H1 (cell line): Measurements from ENCODE around the gene MAD2L1BP. TPM values are rescaled to one million over a fixed set of nuclear protein-coding genes. Genes with fewer than 3 reads are reported as not detected.

ENCODE experiments used
- CTCF ChIA-PET: fragments of 300-600 bp; sonication (Branson Sonifier 250); formaldehyde crosslinking; loops from one replicate; lab custom pipeline; 2021; ENCODE audit not compliant: partially characterized antibody; lab: Charles Lee
- POLR2A ChIA-PET: fragments of 300-600 bp; sonication (Branson Sonifier 250); formaldehyde crosslinking; loops from one replicate; lab custom pipeline; 2021; ENCODE audit warnings: inconsistent platforms; ENCODE audit not compliant: partially characterized antibody; lab: Charles Lee
- DNase-seq, 2 experiments: peaks; one replicate each; pipeline versions ENCODE4 v3.0.0 to v3.0.0-alpha.2; 2010 to 2022; ENCODE audit warnings: low spot score in 2 of 2, low read depth in 1 of 2, mixed read lengths in 1 of 2
- FAIRE-seq: peaks from 2 replicates; lab custom pipeline; 2011; peaks lifted over from hg19 to GRCh38; lab: Jason Lieb, UNC
- H2AFZ ChIP-seq: 2 replicates; pipeline ENCODE4 v1.8.1; 2012; ENCODE audit warnings: low read length, inconsistent platforms
- H2AK5ac ChIP-seq: 2 replicates; pipeline ENCODE4 v1.6.1; 2013; ENCODE audit warnings: low read depth, low read length
- H2BK120ac ChIP-seq: replicated peaks from 2 replicates; pipeline ENCODE3; 2013; ENCODE audit warnings: low read depth, low read length, inconsistent platforms
- H2BK12ac ChIP-seq: 2 replicates; pipeline ENCODE4 v1.6.1; 2013; ENCODE audit warnings: low read depth, low read length
- H2BK15ac ChIP-seq: 2 replicates; pipeline ENCODE4 v1.6.1; 2013; ENCODE audit warnings: low read length
- H2BK20ac ChIP-seq: 2 replicates; pipeline ENCODE4 v1.6.1; 2013; ENCODE audit warnings: low read length
- H2BK5ac ChIP-seq: 2 replicates; pipeline ENCODE4 v1.6.1; 2013; ENCODE audit warnings: low read depth, low read length
- H3K14ac ChIP-seq: 2 replicates; pipeline ENCODE4 v1.6.1; 2013; ENCODE audit warnings: inconsistent platforms; ENCODE audit not compliant: insufficient read length
- H3K18ac ChIP-seq: 2 replicates; pipeline ENCODE4 v1.6.1; 2013; ENCODE audit warnings: low read length; ENCODE audit errors: extremely low read depth
- H3K23ac ChIP-seq: 2 replicates; pipeline ENCODE4 v1.6.1; 2013; ENCODE audit warnings: inconsistent platforms; ENCODE audit not compliant: insufficient read length
- H3K23me2 ChIP-seq: 2 replicates; pipeline ENCODE4 v1.6.1; 2013; ENCODE audit warnings: low read depth, low read length
- H3K27ac ChIP-seq: 2 replicates; pipeline ENCODE4 v1.6.1; 2011; ENCODE audit warnings: low read depth, low read length, inconsistent platforms
- H3K27me3 ChIP-seq, 4 experiments: replicated peaks in 1 of 4; 1 replicate in 1 of 4; 2 replicates in 3 of 4; pipeline versions ENCODE4 v1.6.1 to v1.8.1; 2011 to 2013; ENCODE audit warnings: low read length in 3 of 4, mild to moderate bottlenecking in 3 of 4, inconsistent platforms in 2 of 4, mixed read lengths in 2 of 4, moderate library complexity in 1 of 4; ENCODE audit not compliant: control insufficient read depth in 3 of 4, insufficient read depth in 3 of 4; ENCODE audit errors: extremely low read depth in 1 of 4
- H3K36me3 ChIP-seq, 4 experiments: 2 replicates each; pipeline versions ENCODE4 v1.6.1 to v1.8.1; 2011 to 2013; ENCODE audit warnings: mild to moderate bottlenecking in 4 of 4, low read length in 3 of 4, moderate library complexity in 2 of 4, control low read depth in 1 of 4, inconsistent platforms in 1 of 4; ENCODE audit not compliant: insufficient read depth in 4 of 4, control insufficient read depth in 2 of 4
- H3K4ac ChIP-seq: replicated peaks from 2 replicates; pipeline ENCODE3; 2013; ENCODE audit warnings: low read length, low read depth, mixed read lengths, inconsistent platforms; ENCODE audit not compliant: insufficient read length
- H3K4me1 ChIP-seq, 4 experiments: replicated peaks in 1 of 4; 1 replicate in 1 of 4; 2 replicates in 3 of 4; pipeline versions ENCODE4 v1.6.1 to v1.8.1; 2011 to 2013; ENCODE audit warnings: low read length in 3 of 4, inconsistent platforms in 2 of 4, mixed read lengths in 1 of 4; ENCODE audit not compliant: insufficient read depth in 4 of 4, control insufficient read depth in 3 of 4
- H3K4me2 ChIP-seq, 2 experiments: 2 replicates each; pipeline versions ENCODE4 v1.6.1 to v1.8.1; 2011 to 2013; ENCODE audit warnings: low read depth in 2 of 2, low read length in 2 of 2, control low read depth in 1 of 2, inconsistent platforms in 1 of 2, mild to moderate bottlenecking in 1 of 2; ENCODE audit not compliant: insufficient read depth in 1 of 2
- H3K4me3 ChIP-seq, 4 experiments: fragments of 200-600, 300-600 bp in 1 of 4; sonication (generic), shearing (Covaris generic), sonication (Bioruptor Twin) in 1 of 4; 2 replicates each; pipeline versions ENCODE4 v1.5.1 to v1.8.1; 2011 to 2016; ENCODE audit warnings: low read length in 4 of 4, low read depth in 3 of 4, control low read depth in 2 of 4, inconsistent platforms in 2 of 4, mild to moderate bottlenecking in 2 of 4, mixed read lengths in 1 of 4, moderate library complexity in 1 of 4; ENCODE audit not compliant: insufficient read depth in 2 of 4; ENCODE audit errors: extremely low read depth in 1 of 4
- H3K56ac ChIP-seq: replicated peaks from 2 replicates; pipeline ENCODE3; 2013; ENCODE audit warnings: low read depth, mild to moderate bottlenecking, mixed read lengths, low read length, inconsistent platforms; ENCODE audit not compliant: insufficient read length
- H3K79me1 ChIP-seq: 2 replicates; pipeline ENCODE4 v1.6.1; 2013; ENCODE audit warnings: low read depth, low read length, control low read depth
- H3K79me2 ChIP-seq, 2 experiments: 2 replicates each; pipeline versions ENCODE4 v1.6.1 to v1.8.1; 2012 to 2013; ENCODE audit warnings: low read length in 2 of 2, mild to moderate bottlenecking in 2 of 2, inconsistent platforms in 1 of 2; ENCODE audit not compliant: insufficient read depth in 2 of 2, control insufficient read depth in 1 of 2
- H3K9ac ChIP-seq, 4 experiments: replicated peaks in 1 of 4; 1 replicate in 1 of 4; 2 replicates in 3 of 4; pipeline versions ENCODE4 v1.6.1 to v1.8.1; 2011 to 2013; ENCODE audit warnings: low read depth in 3 of 4, low read length in 3 of 4, control low read depth in 2 of 4, mild to moderate bottlenecking in 2 of 4, moderate library complexity in 2 of 4, inconsistent platforms in 1 of 4; ENCODE audit errors: extremely low read depth in 1 of 4
- H3K9me3 ChIP-seq, 2 experiments: 2 replicates each; pipeline versions ENCODE4 v1.6.1 to v1.8.1; 2012 to 2013; ENCODE audit warnings: mild to moderate bottlenecking in 2 of 2, moderate library complexity in 2 of 2, control low read depth in 1 of 2, inconsistent platforms in 1 of 2, low read depth in 1 of 2, low read length in 1 of 2, mixed read lengths in 1 of 2; ENCODE audit not compliant: insufficient read depth in 2 of 2
- H4K20me1 ChIP-seq, 2 experiments: replicated peaks in 1 of 2; 2 replicates each; pipeline versions ENCODE3 to v1.8.1; 2011 to 2013; ENCODE audit warnings: inconsistent platforms in 2 of 2, low read length in 2 of 2, mild to moderate bottlenecking in 1 of 2; ENCODE audit not compliant: insufficient read depth in 2 of 2, control insufficient read depth in 1 of 2
- H4K5ac ChIP-seq: 2 replicates; pipeline ENCODE4 v1.6.1; 2013; ENCODE audit warnings: low read length, low read depth, mixed read lengths, inconsistent platforms; ENCODE audit not compliant: insufficient read length
- H4K8ac ChIP-seq: 2 replicates; pipeline ENCODE4 v1.8.0; 2013; ENCODE audit warnings: mild to moderate bottlenecking, moderate library complexity, low read length, inconsistent platforms; ENCODE audit not compliant: insufficient read depth; ENCODE audit errors: extremely low read depth
- H4K91ac ChIP-seq: replicated peaks from 2 replicates; pipeline ENCODE3; 2013; ENCODE audit warnings: low read length, mixed read lengths, inconsistent platforms; ENCODE audit not compliant: insufficient read length
- BCL11A ChIP-seq, 2 experiments: IDR thresholded peaks; one replicate each; pipeline ENCODE4 v1.6.1; 2011; ENCODE audit warnings: low read depth in 2 of 2, low read length in 2 of 2, mild to moderate bottlenecking in 2 of 2
- JUN ChIP-seq: IDR thresholded peaks from 2 replicates; pipeline ENCODE4 v1.6.1; 2011; ENCODE audit warnings: low read depth, mild to moderate bottlenecking, improper control_type of control experiment, low read length
- KDM4A ChIP-seq: IDR thresholded peaks from one replicate; pipeline ENCODE4 v1.7.1; 2012; ENCODE audit warnings: low read depth, mild to moderate bottlenecking, moderate library complexity, low read length, inconsistent platforms; ENCODE audit not compliant: severe bottlenecking
- NANOG ChIP-seq: IDR thresholded peaks from 2 replicates; pipeline ENCODE4 v1.6.1; 2011; ENCODE audit warnings: low read length, low read depth, mild to moderate bottlenecking, inconsistent platforms; ENCODE audit not compliant: insufficient read depth, poor library complexity, severe bottlenecking
- RBBP5 ChIP-seq: IDR thresholded peaks from 2 replicates; pipeline ENCODE4 v1.7.1; 2012; ENCODE audit warnings: low read depth, mild to moderate bottlenecking, inconsistent platforms, low read length, moderate library complexity, borderline replicate concordance
- RFX5 ChIP-seq: IDR thresholded peaks from 2 replicates; pipeline ENCODE4 v1.6.1; 2011; ENCODE audit warnings: low read depth, low read length, improper control_type of control experiment, borderline replicate concordance
- RXRA ChIP-seq: IDR thresholded peaks from 2 replicates; pipeline ENCODE4 v1.6.1; 2011; ENCODE audit warnings: low read depth, mild to moderate bottlenecking, low read length, moderate library complexity; ENCODE audit not compliant: insufficient read depth
- WGBS, 2 experiments: shearing (Covaris generic) in 1 of 2; methylation state at CpG; one replicate each; pipeline versions ENCODE4 v1.1.6 to v1.1.7; 2013 to 2015; ENCODE audit warnings: low lambda C conversion rate in 2 of 2, mixed read lengths in 2 of 2, inconsistent platforms in 1 of 2, low coverage in 1 of 2, missing lambda C conversion rate in 1 of 2; ENCODE audit not compliant: insufficient replicate concordance in 2 of 2, insufficient coverage in 1 of 2, insufficient read length in 1 of 2; ENCODE audit errors: extremely low coverage in 1 of 2, missing lambda C conversion rate in 1 of 2; 5-methylcytosine and 5-hydroxymethylcytosine counted together
- polyA plus RNA-seq, 7 experiments: library from polyadenylated mRNA; depleted of rRNA in 3 of 7; stranded (reverse) in 5 of 7; unstranded in 2 of 7; fragments of >200 nt in 5 of 7; fragments of 200-250 nt in 2 of 7; gene quantifications; 1 replicate in 5 of 7; 2 replicates in 1 of 7; 4 replicates in 1 of 7; pipeline versions ENCODE4 v1.2.1 to v1.2.3, GENCODE V29; 2011 to 2013; ENCODE audit warnings: missing spikeins in 2 of 7, mixed read lengths in 2 of 7
- total RNA-seq: library from RNA; stranded (reverse); fragmentation: NEBNext Ultra II Directional; extraction: Animal tissue kit (Norgen Biotek cat#: 25700); gene quantifications from 2 replicates; pipeline ENCODE4 v1.2.1, GENCODE V29; 2021
- TF ChIP-seq, protein P1 (sequence below): IDR thresholded peaks from 2 replicates; pipeline ENCODE4 v1.6.1; 2012; ENCODE audit warnings: low read length, inconsistent platforms

MAD2L1BP gene
- total and polyA plus RNA-seq, 2 of the 8 experiments (the other 6 are each of a cell fraction or from before 2014, with no cell fraction given): 35.5 to 70.0 TPM

DNA sequence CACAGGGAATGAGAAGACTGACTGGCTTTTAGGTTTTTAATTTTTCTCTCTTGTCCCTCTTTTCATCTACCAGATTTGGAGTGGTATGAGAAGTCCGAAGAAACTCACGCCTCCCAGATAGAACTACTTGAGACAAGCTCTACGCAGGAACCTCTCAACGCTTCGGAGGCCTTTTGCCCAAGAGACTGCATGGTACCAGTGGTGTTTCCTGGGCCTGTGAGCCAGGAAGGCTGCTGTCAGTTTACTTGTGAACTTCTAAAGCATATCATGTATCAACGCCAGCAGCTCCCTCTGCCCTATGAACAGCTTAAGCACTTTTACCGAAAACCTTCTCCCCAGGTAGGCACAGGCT lies 644 bp downstream of the MAD2L1BP start:
- H3K56ac ChIP-seq: no peak overlapping the region
- no peak overlapping the region for H2AK5ac ChIP-seq
- no peak overlapping the region for H3K23ac ChIP-seq
- no peak overlapping the region for H3K18ac ChIP-seq
- H3K27ac ChIP-seq: peak overlapping the region; percentile 79
- no peak overlapping the region for H2AFZ ChIP-seq
- H2BK15ac ChIP-seq: no peak overlapping the region
- no peaks in the 10 kb centered on the region for H3K9me3 ChIP-seq
- POLR2A ChIA-PET: interaction anchor here (0.8 to 2.8 kb wide), 5 partner anchors 9 to 118 kb away, joined by 3 to 23 read pairs (median 4); partner anchors contain the start of gene RSPH9
- FAIRE-seq: no peak
- H3K9ac ChIP-seq: peak overlapping the region; percentile 46 to 96 (median 90)
- peaks cover 3 to 36% of the 10 kb centered on the region in 2 experiments; a peak in 3 of 4 replicates for H3K79me2 ChIP-seq
- no peak overlapping the region for H4K8ac ChIP-seq
- WGBS, 2 experiments: 79% methylated on average over 7 of the region's 7 CpGs; no CpG with 5 or more reads in 1 of the 2 experiments
- no peak overlapping the region for H3K4ac ChIP-seq
- no peak overlapping the region for H2BK120ac ChIP-seq
- H3K4me3 ChIP-seq: peak overlapping the region; percentile 90 to 95 (median 93)
- no peak overlapping the region for H4K5ac ChIP-seq
- peaks cover 5% of the 10 kb centered on the region for H3K23me2 ChIP-seq
- CTCF ChIA-PET: interaction anchor here (0.8 to 1.8 kb wide), 4 partner anchors 9 to 171 kb away, joined by 3 to 6 read pairs (median 4); partner anchors contain the start of gene RSPH9
- H4K91ac ChIP-seq: no peak overlapping the region
- H2BK5ac ChIP-seq: no peak overlapping the region
- H3K4me2 ChIP-seq: peak overlapping the region; percentile 68 to 80
- TF ChIP-seq RBBP5 (no peak), RFX5 (no peak), KDM4A (no peak), BCL11A (IDR thresholded peaks at IDR 0.05; ENCODE audit: low read depth in 2 of 2, low read length in 2 of 2) (no peak), JUN (no peak), RXRA (no peak), NANOG (no peak)
- TF ChIP-seq, protein P1, sequence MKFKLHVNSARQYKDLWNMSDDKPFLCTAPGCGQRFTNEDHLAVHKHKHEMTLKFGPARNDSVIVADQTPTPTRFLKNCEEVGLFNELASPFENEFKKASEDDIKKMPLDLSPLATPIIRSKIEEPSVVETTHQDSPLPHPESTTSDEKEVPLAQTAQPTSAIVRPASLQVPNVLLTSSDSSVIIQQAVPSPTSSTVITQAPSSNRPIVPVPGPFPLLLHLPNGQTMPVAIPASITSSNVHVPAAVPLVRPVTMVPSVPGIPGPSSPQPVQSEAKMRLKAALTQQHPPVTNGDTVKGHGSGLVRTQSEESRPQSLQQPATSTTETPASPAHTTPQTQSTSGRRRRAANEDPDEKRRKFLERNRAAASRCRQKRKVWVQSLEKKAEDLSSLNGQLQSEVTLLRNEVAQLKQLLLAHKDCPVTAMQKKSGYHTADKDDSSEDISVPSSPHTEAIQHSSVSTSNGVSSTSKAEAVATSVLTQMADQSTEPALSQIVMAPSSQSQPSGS: no peak
- no peak overlapping the region for H2BK20ac ChIP-seq
- H3K79me1 ChIP-seq: peaks cover 10% of the 10 kb centered on the region
- H2BK12ac ChIP-seq: no peak overlapping the region
- peaks cover 0 to 10% (median 3%) of the 10 kb centered on the region in 4 experiments; a peak in 4 of 7 replicates for H3K4me1 ChIP-seq
- H3K27me3 ChIP-seq: no peaks in the 10 kb centered on the region
- no peaks in the 10 kb centered on the region for H4K20me1 ChIP-seq
- peaks cover 9 to 28% (median 18%) of the 10 kb centered on the region in 4 experiments for H3K36me3 ChIP-seq
- H3K14ac ChIP-seq: no peak overlapping the region
- no peak for DNase-seq
